Fibroblast of lung (primary cell): ENCODE measurements around the gene CACNA2D3. TPM values are rescaled to one million over a fixed set of nuclear protein-coding genes. Genes with fewer than 3 reads are reported as not detected.

ENCODE experiments used
- DNase-seq, 2 donors: peaks; one replicate each; pipeline versions ENCODE4 v3.0.0 to v3.0.0-alpha.2; 2010; ENCODE audit warnings: low read depth in 2 of 2
- H2AFZ ChIP-seq: 2 replicates; pipeline ENCODE4 v1.5.1; 2012; ENCODE audit warnings: low read length, control low read depth, inconsistent platforms
- H3K27ac ChIP-seq: 2 replicates; pipeline ENCODE4 v1.5.1; 2011; ENCODE audit warnings: low read length, control low read depth; ENCODE audit not compliant: insufficient read depth
- H3K27me3 ChIP-seq: 2 replicates; pipeline ENCODE4 v1.5.1; 2011; ENCODE audit warnings: mild to moderate bottlenecking, low read length; ENCODE audit not compliant: control insufficient read depth, insufficient read depth
- H3K36me3 ChIP-seq: 2 replicates; pipeline ENCODE4 v1.5.1; 2011; ENCODE audit warnings: low read length; ENCODE audit not compliant: control insufficient read depth, insufficient read depth
- H3K4me1 ChIP-seq: 2 replicates; pipeline ENCODE4 v1.5.1; 2011; ENCODE audit warnings: low read length; ENCODE audit not compliant: control insufficient read depth, insufficient read depth; ENCODE audit errors: extremely low read depth
- H3K4me2 ChIP-seq: 2 replicates; pipeline ENCODE4 v1.5.1; 2011; ENCODE audit warnings: low read length, control low read depth; ENCODE audit not compliant: insufficient read depth; ENCODE audit errors: extremely low read depth
- H3K4me3 ChIP-seq, 4 experiments: fragments of 200-600 bp in 1 of 4; sonication (generic) in 1 of 4; replicated peaks in 1 of 4; 2 replicates each; pipeline ENCODE4 v1.5.1; 2011 to 2016; ENCODE audit warnings: low read length in 4 of 4, low read depth in 3 of 4, mild to moderate bottlenecking in 3 of 4, control low read depth in 2 of 4, inconsistent platforms in 1 of 4, mixed read lengths in 1 of 4; ENCODE audit not compliant: insufficient read depth in 1 of 4; ENCODE audit errors: control extremely low read depth in 1 of 4
- H3K79me2 ChIP-seq: 2 replicates; pipeline ENCODE4 v1.5.1; 2012; ENCODE audit warnings: mild to moderate bottlenecking, low read length, inconsistent platforms; ENCODE audit not compliant: control insufficient read depth, insufficient read depth
- H3K9ac ChIP-seq: 2 replicates; pipeline ENCODE4 v1.5.1; 2011; ENCODE audit warnings: mild to moderate bottlenecking, low read length, control low read depth; ENCODE audit not compliant: insufficient read depth
- H3K9me3 ChIP-seq: 2 replicates; pipeline ENCODE4 v1.5.1; 2012; ENCODE audit warnings: low read depth, low read length; ENCODE audit not compliant: control insufficient read depth, insufficient read depth
- H4K20me1 ChIP-seq: 2 replicates; pipeline ENCODE4 v1.5.1; 2011; ENCODE audit warnings: low read length; ENCODE audit not compliant: control insufficient read depth, insufficient read depth; ENCODE audit errors: extremely low read depth
- EZH2 ChIP-seq: IDR thresholded peaks from 2 replicates; pipeline ENCODE4 v1.5.1; 2012; ENCODE audit warnings: low read length, control low read depth, mild to moderate bottlenecking; ENCODE audit errors: missing control alignments
- polyA plus RNA-seq, 2 donors: library from polyadenylated mRNA; depleted of rRNA in 1 of 2; stranded (reverse) in 1 of 2; unstranded in 1 of 2; fragments of >200 nt; gene quantifications; 2 replicates each; pipeline ENCODE4 v1.2.1, GENCODE V29; 2011 to 2012; ENCODE audit warnings: missing spikeins in 1 of 2
- total RNA-seq: library from RNA; depleted of rRNA; stranded (reverse); fragments of >200 nt; gene quantifications from 2 replicates; pipeline ENCODE4 v1.2.1, GENCODE V29; 2014
- TF ChIP-seq, protein P1 (sequence below), 2 donors: IDR thresholded peaks in 1 of 2; conservative IDR thresholded peaks in 1 of 2; 1 replicate in 1 of 2; 2 replicates in 1 of 2; pipeline ENCODE4 v1.5.1; 2011 to 2012; ENCODE audit warnings: low read length in 2 of 2, control low read depth in 1 of 2, inconsistent platforms in 1 of 2, low read depth in 1 of 2, mild to moderate bottlenecking in 1 of 2

Gene CACNA2D3
- total and polyA plus RNA-seq, 2 donors (not counting 1 experiment from before 2014, with no cell fraction given) = 1.8 to 11.5 TPM

DNA sequence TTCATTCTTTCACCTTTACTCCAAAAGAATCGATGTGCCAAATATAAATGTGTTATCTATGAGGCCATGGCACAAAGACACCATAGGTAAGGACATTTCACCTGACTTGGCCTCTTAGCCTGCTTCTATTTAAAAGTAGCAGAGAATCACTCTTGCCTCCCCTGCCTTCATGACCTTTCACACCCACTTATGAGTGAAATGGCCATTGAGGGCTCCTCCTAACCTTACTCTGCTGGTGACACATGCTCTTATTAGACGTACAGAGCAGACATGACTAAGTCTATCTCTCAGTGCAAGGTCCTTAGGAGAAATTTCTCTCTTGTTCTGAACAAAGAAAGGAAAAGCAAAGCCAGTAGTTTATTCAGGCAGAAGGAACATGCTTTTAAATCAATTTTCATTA is 654.8 kb downstream of the CACNA2D3 start:
- no peaks in the 10 kb centered on the region for H3K27me3 ChIP-seq
- TF ChIP-seq EZH2 = no peak
- TF ChIP-seq, protein P1, sequence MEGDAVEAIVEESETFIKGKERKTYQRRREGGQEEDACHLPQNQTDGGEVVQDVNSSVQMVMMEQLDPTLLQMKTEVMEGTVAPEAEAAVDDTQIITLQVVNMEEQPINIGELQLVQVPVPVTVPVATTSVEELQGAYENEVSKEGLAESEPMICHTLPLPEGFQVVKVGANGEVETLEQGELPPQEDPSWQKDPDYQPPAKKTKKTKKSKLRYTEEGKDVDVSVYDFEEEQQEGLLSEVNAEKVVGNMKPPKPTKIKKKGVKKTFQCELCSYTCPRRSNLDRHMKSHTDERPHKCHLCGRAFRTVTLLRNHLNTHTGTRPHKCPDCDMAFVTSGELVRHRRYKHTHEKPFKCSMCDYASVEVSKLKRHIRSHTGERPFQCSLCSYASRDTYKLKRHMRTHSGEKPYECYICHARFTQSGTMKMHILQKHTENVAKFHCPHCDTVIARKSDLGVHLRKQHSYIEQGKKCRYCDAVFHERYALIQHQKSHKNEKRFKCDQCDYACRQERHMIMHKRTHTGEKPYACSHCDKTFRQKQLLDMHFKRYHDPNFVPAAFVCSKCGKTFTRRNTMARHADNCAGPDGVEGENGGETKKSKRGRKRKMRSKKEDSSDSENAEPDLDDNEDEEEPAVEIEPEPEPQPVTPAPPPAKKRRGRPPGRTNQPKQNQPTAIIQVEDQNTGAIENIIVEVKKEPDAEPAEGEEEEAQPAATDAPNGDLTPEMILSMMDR (conservative IDR thresholded peaks at IDR 0.05 in 1 of 2, IDR thresholded peaks at IDR 0.05 in 1 of 2; ENCODE audit: low read depth in 1 of 2, low read length in 2 of 2) = no peak
- no peak overlapping the region for H3K27ac ChIP-seq
- H3K4me3 ChIP-seq = no peak overlapping the region
- H2AFZ ChIP-seq = no peak overlapping the region
- no peak overlapping the region for H3K9ac ChIP-seq
- no peaks in the 10 kb centered on the region for H3K36me3 ChIP-seq
- DNase-seq = no peak
- no peak overlapping the region for H3K4me2 ChIP-seq
- H3K79me2 ChIP-seq = no peaks in the 10 kb centered on the region
- no peaks in the 10 kb centered on the region for H3K9me3 ChIP-seq
- no peaks in the 10 kb centered on the region for H3K4me1 ChIP-seq
- no peaks in the 10 kb centered on the region for H4K20me1 ChIP-seq

DNA sequence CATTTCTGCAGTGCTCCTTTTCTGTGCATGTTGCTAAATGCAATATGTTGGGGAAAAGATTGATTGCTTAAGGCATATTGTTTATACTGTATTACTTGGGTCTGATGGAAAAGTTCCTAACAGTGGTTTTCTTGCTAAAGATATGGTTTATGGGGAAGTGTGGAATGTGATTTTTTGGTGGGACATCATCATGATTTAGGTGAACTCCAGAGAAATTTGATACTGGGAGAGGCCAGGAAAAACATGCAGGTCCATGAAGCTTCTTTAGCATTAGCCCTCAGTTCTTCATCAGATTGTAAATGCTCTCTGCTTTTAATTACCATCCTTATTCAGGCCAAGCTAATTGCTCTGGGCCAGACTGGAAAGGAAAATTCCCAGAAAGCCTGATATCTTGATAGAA is 658.0 kb downstream of the CACNA2D3 start:
- Histone ChIP-seq H3K36me3 (no peaks in the 10 kb centered on the region), H4K20me1 (no peaks in the 10 kb centered on the region), H2AFZ (no peak overlapping the region), H3K9ac (no peak overlapping the region), H3K9me3 (no peaks in the 10 kb centered on the region), H3K27me3 (no peaks in the 10 kb centered on the region), H3K79me2 (no peaks in the 10 kb centered on the region), H3K27ac (no peak overlapping the region), H3K4me1 (no peaks in the 10 kb centered on the region), H3K4me3 (no peak overlapping the region), H3K4me2 (no peak overlapping the region)
- TF ChIP-seq EZH2 = no peak
- TF ChIP-seq, protein P1 (conservative IDR thresholded peaks at IDR 0.05 in 1 of 2, IDR thresholded peaks at IDR 0.05 in 1 of 2; ENCODE audit: low read depth in 1 of 2, low read length in 2 of 2) = no peak
- peak in 1 of 2 donors; percentile 58 for DNase-seq

DNA sequence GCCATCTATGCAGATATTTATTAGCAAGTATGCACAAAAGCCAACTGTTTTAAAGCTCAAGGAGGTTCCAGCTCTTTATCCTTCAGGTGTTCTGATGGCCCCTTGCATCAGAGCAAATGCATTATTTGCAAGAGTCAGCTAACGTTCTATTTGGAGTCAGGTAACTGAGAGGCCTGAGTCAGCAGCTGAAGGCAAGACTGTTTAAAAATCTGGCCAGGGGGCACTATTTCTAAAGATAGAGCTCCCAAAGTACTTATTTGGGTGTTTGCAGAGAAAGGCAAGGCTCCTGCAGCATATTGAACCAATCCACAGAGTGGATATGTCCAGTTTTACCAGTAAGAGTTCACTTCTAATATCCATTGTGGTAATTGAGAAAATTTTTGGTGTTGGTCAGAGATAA is 659.4 kb downstream of the CACNA2D3 start:
- no peak overlapping the region for H3K4me3 ChIP-seq
- H3K4me2 ChIP-seq = no peak overlapping the region
- no peaks in the 10 kb centered on the region for H4K20me1 ChIP-seq
- TF ChIP-seq, protein P1 (conservative IDR thresholded peaks at IDR 0.05 in 1 of 2, IDR thresholded peaks at IDR 0.05 in 1 of 2; ENCODE audit: low read depth in 1 of 2, low read length in 2 of 2) = no peak
- TF ChIP-seq EZH2 = no peak
- H3K27me3 ChIP-seq = no peaks in the 10 kb centered on the region
- no peak for DNase-seq
- H3K4me1 ChIP-seq = no peaks in the 10 kb centered on the region
- no peak overlapping the region for H2AFZ ChIP-seq
- no peak overlapping the region for H3K27ac ChIP-seq
- no peaks in the 10 kb centered on the region for H3K79me2 ChIP-seq
- H3K36me3 ChIP-seq = no peaks in the 10 kb centered on the region
- no peak overlapping the region for H3K9ac ChIP-seq
- H3K9me3 ChIP-seq = no peaks in the 10 kb centered on the region
